ENCODE data around the gene SPDEF. TPM values are rescaled to one million over a fixed set of nuclear protein-coding genes. Genes with fewer than 3 reads are reported as not detected.

The SPDEF gene
- total RNA-seq, 1 donor from 2014 or later: 3.5 TPM

DNA sequence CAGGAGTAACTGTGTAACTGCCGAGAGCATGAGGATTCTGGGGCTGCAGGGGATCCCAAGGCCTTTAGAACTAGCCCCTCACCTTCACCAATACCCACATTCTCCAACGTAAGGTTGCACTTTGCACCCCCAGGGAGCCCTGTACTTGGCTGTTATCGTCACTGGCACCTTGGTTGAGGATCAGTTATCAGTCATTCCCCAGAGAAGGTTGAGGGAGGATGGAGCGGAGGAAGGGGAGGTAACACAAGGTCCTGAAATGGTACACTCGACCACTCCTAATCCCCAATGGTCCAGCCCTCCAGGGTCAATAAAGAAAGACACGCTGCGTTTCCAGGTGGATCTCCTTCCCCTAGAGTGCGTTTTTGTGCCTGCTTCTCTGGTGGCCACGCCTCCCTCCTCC, 1.1 kb upstream of the SPDEF start:
- no peak overlapping the region for H3K27ac ChIP-seq
- ATAC-seq: no peak
- no peaks in the 10 kb centered on the region for H3K27me3 ChIP-seq (ENCODE audit: low read depth)
- H3K4me1 ChIP-seq: no peaks in the 10 kb centered on the region
- H3K9me3 ChIP-seq: no peaks in the 10 kb centered on the region
- no peak overlapping the region for H3K4me3 ChIP-seq
- no peak for DNase-seq
- TF ChIP-seq, protein P1, sequence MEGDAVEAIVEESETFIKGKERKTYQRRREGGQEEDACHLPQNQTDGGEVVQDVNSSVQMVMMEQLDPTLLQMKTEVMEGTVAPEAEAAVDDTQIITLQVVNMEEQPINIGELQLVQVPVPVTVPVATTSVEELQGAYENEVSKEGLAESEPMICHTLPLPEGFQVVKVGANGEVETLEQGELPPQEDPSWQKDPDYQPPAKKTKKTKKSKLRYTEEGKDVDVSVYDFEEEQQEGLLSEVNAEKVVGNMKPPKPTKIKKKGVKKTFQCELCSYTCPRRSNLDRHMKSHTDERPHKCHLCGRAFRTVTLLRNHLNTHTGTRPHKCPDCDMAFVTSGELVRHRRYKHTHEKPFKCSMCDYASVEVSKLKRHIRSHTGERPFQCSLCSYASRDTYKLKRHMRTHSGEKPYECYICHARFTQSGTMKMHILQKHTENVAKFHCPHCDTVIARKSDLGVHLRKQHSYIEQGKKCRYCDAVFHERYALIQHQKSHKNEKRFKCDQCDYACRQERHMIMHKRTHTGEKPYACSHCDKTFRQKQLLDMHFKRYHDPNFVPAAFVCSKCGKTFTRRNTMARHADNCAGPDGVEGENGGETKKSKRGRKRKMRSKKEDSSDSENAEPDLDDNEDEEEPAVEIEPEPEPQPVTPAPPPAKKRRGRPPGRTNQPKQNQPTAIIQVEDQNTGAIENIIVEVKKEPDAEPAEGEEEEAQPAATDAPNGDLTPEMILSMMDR (IDR thresholded peaks at IDR 0.05): no peak
- H3K36me3 ChIP-seq: no peaks in the 10 kb centered on the region
- intact Hi-C loops (cut with DNase I): no loop called here

DNA sequence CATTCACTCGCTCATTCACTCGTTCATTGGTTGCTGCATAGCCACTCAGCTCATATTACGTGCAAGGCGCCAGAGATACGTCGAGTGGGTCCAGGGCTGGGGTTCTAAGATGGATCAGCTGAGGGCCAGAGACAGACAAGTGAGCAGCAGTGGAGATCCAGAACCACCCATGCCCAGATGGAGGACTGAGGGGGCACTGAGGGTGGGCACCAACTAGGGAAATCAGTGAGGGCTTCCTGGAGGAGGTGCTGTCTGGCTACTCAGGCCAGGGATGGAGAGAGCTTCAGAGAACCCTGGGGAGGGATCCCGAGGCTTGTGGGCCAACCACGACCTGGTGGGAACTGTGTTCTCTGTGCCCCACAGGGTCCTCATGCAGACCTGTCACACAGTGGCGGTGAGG, 364 bp upstream of the SPDEF start:
- Histone ChIP-seq H3K27me3 (ENCODE audit: low read depth) (no peaks in the 10 kb centered on the region), H3K9me3 (no peaks in the 10 kb centered on the region), H3K4me1 (no peaks in the 10 kb centered on the region), H3K36me3 (no peaks in the 10 kb centered on the region), H3K4me3 (no peak overlapping the region), H3K27ac (no peak overlapping the region)
- intact Hi-C loops (cut with DNase I): no loop called here
- ATAC-seq: no peak
- no peak for DNase-seq
- TF ChIP-seq, protein P1 (IDR thresholded peaks at IDR 0.05): no peak

DNA sequence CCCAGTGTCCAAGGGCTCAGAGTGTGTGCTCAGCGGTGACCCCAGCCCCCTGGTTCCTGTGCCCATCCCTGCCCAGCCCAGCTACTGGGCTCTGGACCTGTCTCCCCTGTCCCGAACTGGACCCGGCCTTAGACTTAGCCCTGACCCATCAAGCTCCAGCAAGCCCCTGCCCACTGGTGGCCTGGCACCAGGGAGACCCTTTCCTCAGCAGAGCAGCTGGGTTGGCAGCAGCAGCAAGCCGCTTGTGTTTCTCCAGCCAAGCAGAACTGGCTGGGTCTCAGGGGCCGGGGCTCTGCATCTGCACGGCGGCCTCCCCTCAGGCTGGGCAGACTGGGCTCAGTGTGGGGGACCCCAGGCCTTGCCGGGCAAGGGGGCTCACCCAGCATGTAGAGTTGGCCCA, 801 bp downstream of the SPDEF start:
- intact Hi-C loops (cut with DNase I): no loop called here
- DNase-seq (no peak), ATAC-seq (peak in 1 of 2 donors; percentile 4)
- Histone ChIP-seq H3K9me3 (no peaks in the 10 kb centered on the region), H3K4me1 (no peaks in the 10 kb centered on the region), H3K4me3 (peak overlapping the region; percentile 30), H3K27me3 (ENCODE audit: low read depth) (no peaks in the 10 kb centered on the region), H3K36me3 (no peaks in the 10 kb centered on the region), H3K27ac (no peak overlapping the region)
- TF ChIP-seq, protein P1 (IDR thresholded peaks at IDR 0.05): no peak

DNA sequence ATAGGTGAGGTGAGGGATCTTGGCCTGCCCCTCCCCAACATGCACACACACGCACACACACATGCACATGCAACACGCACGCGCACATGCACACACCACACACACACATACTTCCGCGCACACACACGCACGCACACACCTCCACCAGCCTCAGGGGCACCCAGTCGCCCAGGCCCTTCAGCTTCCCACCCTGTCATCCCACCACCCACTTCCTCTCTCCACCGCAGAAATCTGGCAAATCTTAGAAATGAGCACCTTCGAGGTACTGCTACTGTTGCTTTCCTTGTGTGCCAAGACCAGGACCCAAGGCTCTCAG, 1.2 kb downstream of the SPDEF start:
- Histone ChIP-seq H3K27me3 (ENCODE audit: low read depth) (no peaks in the 10 kb centered on the region), H3K27ac (no peak overlapping the region), H3K36me3 (no peaks in the 10 kb centered on the region), H3K4me1 (no peaks in the 10 kb centered on the region), H3K9me3 (no peaks in the 10 kb centered on the region), H3K4me3 (no peak overlapping the region)
- ATAC-seq (no peak), DNase-seq (no peak)
- TF ChIP-seq, protein P1 (IDR thresholded peaks at IDR 0.05): no peak
- intact Hi-C loops (cut with DNase I): no loop called here

DNA sequence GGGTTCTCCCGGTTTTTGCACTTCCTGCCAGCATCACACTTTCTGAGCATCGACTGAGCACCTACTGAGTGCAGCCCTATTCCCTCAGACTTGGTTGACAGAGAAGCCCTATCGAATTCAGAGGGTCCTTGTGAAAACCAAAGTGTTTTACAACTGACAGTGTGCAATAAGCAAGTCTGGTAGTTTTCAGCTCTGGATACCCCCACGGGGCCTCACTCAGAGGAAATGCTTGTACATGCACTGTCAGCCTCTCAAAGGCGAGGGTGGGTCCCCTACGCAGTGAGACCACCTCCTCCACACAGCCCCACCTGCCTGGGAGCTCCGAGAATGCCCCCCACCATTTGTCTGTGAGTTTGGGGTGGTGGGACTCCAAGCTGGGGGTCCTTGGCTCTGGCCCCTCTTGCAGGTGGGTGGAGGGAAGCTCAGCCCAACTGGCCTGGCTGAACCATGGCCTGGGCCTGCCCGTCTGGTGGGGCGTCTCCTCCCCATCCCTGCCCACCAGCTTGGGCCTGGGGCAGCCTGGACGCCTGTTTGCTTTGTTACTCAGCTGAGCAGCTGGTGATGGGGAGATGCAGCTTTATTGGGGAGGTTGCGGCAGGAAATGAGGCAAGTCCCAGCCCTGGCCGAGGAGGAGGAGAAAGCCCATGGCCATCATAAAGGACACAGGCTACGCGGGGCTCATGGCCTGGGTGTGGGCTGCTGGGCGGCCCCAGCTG, 1.7 kb downstream of the SPDEF start:
- H3K9me3 ChIP-seq: no peaks in the 10 kb centered on the region
- DNase-seq (no peak), ATAC-seq (no peak)
- no peak overlapping the region for H3K27ac ChIP-seq
- no peaks in the 10 kb centered on the region for H3K4me1 ChIP-seq
- TF ChIP-seq, protein P1 (IDR thresholded peaks at IDR 0.05): no peak
- intact Hi-C loops (cut with DNase I): no loop called here
- H3K4me3 ChIP-seq: no peak overlapping the region
- no peaks in the 10 kb centered on the region for H3K27me3 ChIP-seq (ENCODE audit: low read depth)
- H3K36me3 ChIP-seq: no peaks in the 10 kb centered on the region
